Activated CD8-positive, alpha-beta memory T cell treated with anti-CD3 and anti-CD28 coated beads for 48 hours (primary cell): ENCODE data around the gene KAZN.

Experiments
- DNase-seq, 3 experiments: peaks; one replicate each; pipeline ENCODE4 v3.0.0-alpha.2; 2020; ENCODE audit warnings: low read depth in 2 of 3, low spot score in 2 of 3

The KAZN gene

GRCh38 chr1:14667651-14667984, 69.1 kb downstream of the KAZN start:
- DNase-seq = no peak

DNA sequence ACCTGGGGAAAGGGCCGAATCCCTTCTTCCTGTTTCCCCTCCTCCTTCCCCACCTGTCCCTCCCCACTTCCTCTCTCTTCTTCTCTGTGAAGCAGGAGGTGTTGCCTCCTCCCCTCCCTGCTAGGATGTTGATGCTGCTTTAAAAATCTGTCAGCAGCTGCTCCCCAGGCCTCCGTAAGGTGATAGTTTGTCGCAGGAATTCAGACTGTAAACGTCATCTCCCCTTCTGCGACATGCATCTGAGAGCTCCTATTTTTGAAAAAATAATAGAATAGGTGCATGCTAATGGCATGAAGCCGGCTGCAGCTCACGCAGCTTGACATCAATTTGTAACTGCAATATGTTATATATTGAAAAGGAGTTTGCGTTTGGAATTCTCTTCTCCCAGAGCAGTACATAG, 70.1 kb downstream of the KAZN start:
- DNase-seq = no peak

- DNase-seq = no peak
Observed at GRCh38 chr1:14672005-14672404, 73.5 kb downstream of the KAZN start.

DNA sequence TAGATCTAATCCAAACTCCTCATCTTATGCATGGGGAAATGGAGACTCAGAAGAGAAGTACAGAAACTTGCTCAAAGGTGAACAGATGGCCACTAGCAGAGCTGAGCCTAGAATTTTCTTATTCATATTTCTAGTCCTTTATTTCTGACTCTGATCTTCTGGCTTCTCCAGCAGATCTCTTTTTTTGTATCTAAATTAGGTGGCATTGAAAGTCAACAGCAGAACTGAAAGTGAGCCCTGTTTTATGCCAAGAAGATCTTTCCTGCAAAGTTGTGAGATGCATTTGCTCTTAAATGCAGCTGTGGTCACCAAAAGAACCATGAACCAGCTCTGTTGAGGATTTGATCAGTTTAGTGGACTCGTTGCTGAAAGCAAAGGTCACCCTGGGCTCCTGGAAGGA, 75.5 kb downstream of the KAZN start:
- DNase-seq = no peak

- no peak for DNase-seq
Observed at GRCh38 chr1:14676400-14676799, 77.9 kb downstream of the KAZN start.

GRCh38 chr1:14677292-14677971, 78.9 kb downstream of the KAZN start:
- no peak for DNase-seq

- DNase-seq = no peak
Observed at GRCh38 chr1:14678011-14678638, 79.6 kb downstream of the KAZN start.

GRCh38 chr1:14679027-14679688, 80.7 kb downstream of the KAZN start:
- DNase-seq = no peak

DNA sequence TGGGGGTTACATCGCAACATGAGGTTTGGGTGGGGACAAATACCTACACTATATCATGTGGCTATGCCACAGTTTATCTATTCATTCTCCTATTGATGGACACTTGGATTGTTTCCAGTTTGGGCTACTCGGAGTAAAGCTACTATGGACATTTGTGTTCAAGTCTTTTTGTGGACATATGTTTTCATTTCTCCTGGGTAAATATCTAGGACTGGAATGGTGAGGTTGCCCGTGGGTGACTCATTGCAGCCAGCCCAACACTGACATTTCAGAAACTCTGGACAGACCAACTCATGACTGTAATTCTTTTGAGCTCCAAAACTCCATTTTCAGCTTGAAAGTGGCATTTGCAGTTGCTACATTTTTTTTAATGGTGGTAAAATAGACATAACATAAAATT, 82.7 kb downstream of the KAZN start:
- DNase-seq = no peak

DNA sequence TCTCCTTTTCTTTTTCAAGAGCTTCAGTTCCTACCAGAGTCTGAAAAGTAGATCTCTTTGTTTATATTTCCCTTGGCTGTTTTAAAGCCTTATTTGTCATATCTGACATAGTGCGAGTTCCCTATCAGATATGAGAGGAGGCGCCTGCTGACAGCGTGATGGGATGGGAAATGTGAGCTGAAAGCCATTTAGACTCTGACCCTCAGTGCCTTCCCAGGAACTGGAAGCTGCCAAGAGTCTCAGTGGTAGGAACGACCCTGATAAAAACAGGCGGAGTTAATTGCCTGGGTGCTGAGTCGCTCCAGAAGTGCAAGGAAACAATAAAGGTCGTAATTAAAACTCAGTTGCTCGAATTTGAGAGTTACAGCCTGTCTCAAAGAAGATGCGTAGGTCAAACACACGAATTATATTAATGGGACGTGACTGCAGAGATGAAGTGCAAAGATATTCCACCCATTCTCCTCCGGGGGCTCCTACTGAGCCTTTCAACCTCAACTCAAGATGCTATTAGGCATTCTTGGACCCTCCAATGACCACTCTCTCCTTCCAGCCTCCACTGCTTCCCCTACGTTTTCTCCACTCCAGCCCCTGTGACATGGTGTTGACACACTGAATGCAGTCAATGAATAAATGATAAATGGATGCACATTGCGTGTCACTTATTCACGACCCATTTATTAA, 84.6 kb downstream of the KAZN start:
- no peak for DNase-seq

- no peak for DNase-seq
Observed at GRCh38 chr1:14685078-14685477, 86.6 kb downstream of the KAZN start.

DNA sequence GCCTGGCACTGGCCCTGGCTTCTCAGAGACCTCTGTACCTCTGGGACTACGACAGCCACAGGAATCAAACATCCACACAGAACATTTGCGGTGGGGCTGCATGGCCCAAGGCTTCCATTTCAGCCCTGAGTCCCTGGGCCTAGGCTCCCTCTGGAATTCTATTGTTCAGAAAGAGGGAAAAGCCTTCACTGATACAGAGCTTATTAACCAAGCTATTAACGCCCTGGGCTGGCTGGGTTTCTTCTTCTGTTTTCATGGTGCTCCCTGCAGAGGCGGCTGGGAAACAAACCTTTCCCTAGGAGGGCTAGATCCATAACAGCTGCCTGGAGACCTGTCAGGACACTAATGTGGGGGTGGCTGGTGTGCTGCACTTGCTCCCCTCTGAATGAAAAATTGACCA, 88.2 kb downstream of the KAZN start:
- DNase-seq = no peak

- DNase-seq = no peak
Observed at GRCh38 chr1:14687147-14687546, 88.7 kb downstream of the KAZN start.

- no peak for DNase-seq
Observed at GRCh38 chr1:14689996-14690615, 91.6 kb downstream of the KAZN start.

- no peak for DNase-seq
Observed at GRCh38 chr1:14693949-14694348, 95.5 kb downstream of the KAZN start.

- DNase-seq = no peak
Observed at GRCh38 chr1:14694589-14694988, 96.1 kb downstream of the KAZN start.

DNA sequence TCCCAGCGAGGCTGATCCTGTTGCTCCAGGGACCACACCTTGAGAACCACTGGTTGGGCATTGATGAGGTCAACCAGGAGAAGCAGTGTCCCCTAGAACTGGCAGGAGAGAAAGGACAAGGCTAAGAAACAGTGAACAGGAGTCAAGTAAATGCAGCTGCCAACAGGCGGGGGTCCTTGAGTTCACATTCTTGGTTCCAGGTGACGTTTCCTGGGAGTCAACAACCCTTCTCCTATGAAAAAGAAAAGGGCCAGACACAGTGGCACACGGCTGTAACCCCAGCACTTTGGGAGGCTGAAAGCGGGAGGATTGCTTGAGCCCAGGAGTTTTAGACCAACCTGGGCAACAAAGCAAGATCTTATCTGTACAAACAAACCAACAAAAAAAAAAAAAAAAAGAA, 98.3 kb downstream of the KAZN start:
- DNase-seq = no peak

DNA sequence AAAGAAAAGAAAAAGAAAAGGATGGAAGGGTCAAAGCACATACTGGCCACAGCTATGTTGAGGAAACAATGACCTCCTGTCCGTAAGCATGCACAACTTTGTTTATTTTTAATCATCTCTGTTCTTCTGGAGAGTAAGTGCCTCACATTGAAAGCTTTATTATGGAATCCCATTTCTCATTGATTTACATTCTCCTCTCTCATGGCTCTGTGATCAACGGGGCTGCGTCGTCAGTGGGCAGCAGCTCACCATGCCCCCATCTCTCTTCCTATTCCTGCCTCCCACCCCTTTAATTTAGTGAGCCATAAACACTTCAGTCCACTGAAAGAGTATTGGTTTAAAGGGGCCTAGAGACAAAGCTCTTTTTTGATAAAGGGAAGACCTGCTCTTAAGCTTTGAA, 98.9 kb downstream of the KAZN start:
- no peak for DNase-seq

DNA sequence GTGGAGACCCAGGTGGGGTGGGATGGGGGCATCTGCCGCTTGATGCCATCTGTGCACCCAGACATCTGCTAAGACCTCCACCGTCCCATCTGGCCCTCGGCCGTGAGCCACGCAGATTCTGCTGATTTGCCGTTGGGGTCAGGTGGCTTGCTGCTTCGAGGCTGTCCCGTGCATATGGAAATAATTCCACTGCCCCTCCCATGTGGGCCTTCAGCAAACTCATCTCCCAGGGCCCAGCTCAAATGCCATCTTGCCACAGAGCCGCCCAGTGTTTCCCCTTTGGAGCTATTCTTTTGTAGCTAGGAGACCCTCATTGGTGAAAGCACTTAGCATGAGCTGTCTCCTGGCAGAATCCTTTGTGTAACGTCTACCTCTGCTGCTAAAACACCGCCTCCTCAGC, 99.8 kb downstream of the KAZN start:
- DNase-seq = no peak

- no peak for DNase-seq
Observed at GRCh38 chr1:14699620-14700019, 101.1 kb downstream of the KAZN start.

DNA sequence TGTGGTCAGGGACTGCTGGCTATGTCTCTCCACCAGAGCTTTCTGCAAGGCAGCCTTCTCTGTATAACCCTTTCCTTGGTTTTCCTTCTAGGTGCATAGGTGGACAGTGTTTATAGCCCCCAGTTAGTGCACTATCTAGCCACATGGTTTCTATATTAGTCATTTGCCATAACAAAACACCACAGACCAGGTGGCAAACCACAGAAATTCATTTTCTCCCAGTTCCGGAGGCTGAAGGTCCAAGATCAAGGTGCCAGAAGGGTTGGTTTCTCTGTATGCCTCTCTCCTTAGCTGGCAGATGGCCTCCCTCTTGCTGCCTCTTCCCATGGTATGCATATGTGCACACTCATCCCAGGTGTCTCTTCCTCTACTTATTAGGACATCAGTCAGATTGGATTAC, 106.4 kb downstream of the KAZN start:
- no peak for DNase-seq

GRCh38 chr1:14705824-14706223, 107.3 kb downstream of the KAZN start:
- DNase-seq = no peak
